CD14-positive monocyte (primary cell): ENCODE data around the gene PHLDA1. TPM values are rescaled to one million over a fixed set of nuclear protein-coding genes. Genes with fewer than 3 reads are reported as not detected.

Experiments
- DNase-seq, 3 donors: peaks; one replicate each; pipeline ENCODE4 v3.0.0-alpha.2; 2011 to 2022
- H2AFZ ChIP-seq: 2 replicates; pipeline ENCODE4 v1.6.0; 2012; ENCODE audit warnings: mild to moderate bottlenecking, low read depth, low read length, inconsistent platforms; ENCODE audit not compliant: insufficient read depth, poor library complexity, severe bottlenecking
- H3K27ac ChIP-seq, 2 donors: 1 replicate in 1 of 2; 2 replicates in 1 of 2; pipeline ENCODE4 v1.5.1; 2012 to 2013; ENCODE audit warnings: low read length in 2 of 2, control low read depth in 1 of 2, inconsistent platforms in 1 of 2, low read depth in 1 of 2, mild to moderate bottlenecking in 1 of 2
- H3K27me3 ChIP-seq, 2 donors: one replicate each; pipeline versions ENCODE4 v1.6.0 to v1.6.1; 2011 to 2013; ENCODE audit warnings: low read length in 2 of 2; ENCODE audit not compliant: control insufficient read depth in 2 of 2, insufficient read depth in 2 of 2
- H3K36me3 ChIP-seq, 2 donors: replicated peaks in 1 of 2; 1 replicate in 1 of 2; 2 replicates in 1 of 2; pipeline versions ENCODE4 v1.5.1 to v1.6.1; 2012 to 2013; ENCODE audit warnings: low read length in 2 of 2, control low read depth in 1 of 2, inconsistent platforms in 1 of 2, mild to moderate bottlenecking in 1 of 2; ENCODE audit not compliant: insufficient read depth in 2 of 2, control insufficient read depth in 1 of 2
- H3K4me1 ChIP-seq, 2 donors: 1 replicate in 1 of 2; 2 replicates in 1 of 2; pipeline versions ENCODE4 v1.5.1 to v1.6.1; 2012 to 2013; ENCODE audit warnings: low read length in 2 of 2, control low read depth in 1 of 2, inconsistent platforms in 1 of 2, mild to moderate bottlenecking in 1 of 2, moderate library complexity in 1 of 2; ENCODE audit not compliant: insufficient read depth in 2 of 2, control insufficient read depth in 1 of 2
- H3K4me2 ChIP-seq: replicated peaks from 2 replicates; pipeline ENCODE3; 2012; ENCODE audit warnings: low read length, moderate library complexity, mild to moderate bottlenecking; ENCODE audit not compliant: poor library complexity, severe bottlenecking; ENCODE audit errors: extremely low read depth
- H3K4me3 ChIP-seq, 3 experiments: fragments of 200-600 bp in 1 of 3; sonication (generic) in 1 of 3; replicated peaks in 1 of 3; 1 replicate in 2 of 3; 2 replicates in 1 of 3; pipeline ENCODE4 v1.5.1; 2011 to 2013; ENCODE audit warnings: low read length in 3 of 3, mild to moderate bottlenecking in 3 of 3, control low read depth in 2 of 3, low read depth in 2 of 3, inconsistent platforms in 1 of 3, moderate library complexity in 1 of 3
- H3K79me2 ChIP-seq: 2 replicates; pipeline ENCODE4 v1.6.0; 2012; ENCODE audit warnings: mild to moderate bottlenecking, control low read depth, inconsistent platforms, low read length, moderate library complexity; ENCODE audit not compliant: insufficient read depth
- H3K9ac ChIP-seq: 2 replicates; pipeline ENCODE4 v1.6.0; 2017; ENCODE audit warnings: low read length, mild to moderate bottlenecking; ENCODE audit not compliant: insufficient read depth, poor library complexity, severe bottlenecking
- H3K9me3 ChIP-seq, 2 donors: replicated peaks in 1 of 2; 1 replicate in 1 of 2; 2 replicates in 1 of 2; pipeline versions ENCODE4 v1.5.1 to v1.6.1; 2012 to 2013; ENCODE audit warnings: low read length in 2 of 2, control low read depth in 1 of 2; ENCODE audit not compliant: control insufficient read depth in 1 of 2, insufficient read depth in 1 of 2
- H4K20me1 ChIP-seq: 2 replicates; pipeline ENCODE4 v1.6.0; 2012; ENCODE audit warnings: mild to moderate bottlenecking, low read length, control low read depth, moderate library complexity; ENCODE audit not compliant: insufficient read depth
- H3K27ac Mint-ChIP-seq, 7 donors: one replicate each; pipeline ENCODE4 v1.8.0; 2020; ENCODE audit warnings: mild to moderate bottlenecking in 7 of 7, mixed read lengths in 7 of 7, moderate library complexity in 6 of 7, inconsistent platforms in 2 of 7
- H3K27me3 Mint-ChIP-seq, 3 donors: one replicate each; pipeline ENCODE4 v1.8.0; 2021 to 2022; ENCODE audit warnings: low read depth in 3 of 3, mild to moderate bottlenecking in 3 of 3, mixed read lengths in 3 of 3, moderate library complexity in 3 of 3, inconsistent platforms in 1 of 3
- H3K36me3 Mint-ChIP-seq, 2 donors: one replicate each; pipeline ENCODE4 v1.8.0; 2020; ENCODE audit warnings: mixed read lengths in 2 of 2, inconsistent platforms in 1 of 2, mild to moderate bottlenecking in 1 of 2
- H3K4me1 Mint-ChIP-seq: one replicate; pipeline ENCODE4 v1.8.0; 2020; ENCODE audit warnings: mild to moderate bottlenecking, mixed read lengths
- H3K4me3 Mint-ChIP-seq, 2 donors: one replicate each; pipeline ENCODE4 v1.8.0; 2020; ENCODE audit warnings: mild to moderate bottlenecking in 2 of 2, mixed read lengths in 2 of 2, moderate library complexity in 1 of 2
- H3K9me3 Mint-ChIP-seq, 7 donors: one replicate each; pipeline ENCODE4 v1.8.0; 2020 to 2022; ENCODE audit warnings: mixed read lengths in 7 of 7, mild to moderate bottlenecking in 6 of 7, moderate library complexity in 6 of 7, inconsistent platforms in 2 of 7
- WGBS: methylation state at CpG from one replicate; pipeline ENCODE4 v1.1.5; 2013; ENCODE audit warnings: missing lambda C conversion rate; ENCODE audit not compliant: insufficient coverage; 5-methylcytosine and 5-hydroxymethylcytosine counted together
- intact Hi-C, 2 donors: fragments of 100-400 bp; cut with micrococcal nuclease; formaldehyde crosslinking; loops; one replicate each; pipeline versions ENCODE4 v1.15.0 to v1.15.1; 2023
- polyA plus RNA-seq, 3 donors: library from polyadenylated mRNA; depleted of rRNA in 1 of 3; unstranded in 2 of 3; stranded (reverse) in 1 of 3; fragments of 300-500 nt in 2 of 3; fragments of >200 nt in 1 of 3; fragmentation: Illumina TruSeq in 2 of 3; gene quantifications; 1 replicate in 2 of 3; 2 replicates in 1 of 3; pipeline ENCODE4 v1.2.3, GENCODE V29; 2012 to 2021
- TF ChIP-seq, protein P1 (sequence below): fragments of 200-600 bp; IDR thresholded peaks from one replicate; pipeline ENCODE4 v1.8.0; 2022; ENCODE audit warnings: antibody characterized with exemption, mild to moderate bottlenecking

Gene PHLDA1
- polyA plus RNA-seq, 3 donors = 1.1 to 5.8 (median 1.6) TPM

DNA sequence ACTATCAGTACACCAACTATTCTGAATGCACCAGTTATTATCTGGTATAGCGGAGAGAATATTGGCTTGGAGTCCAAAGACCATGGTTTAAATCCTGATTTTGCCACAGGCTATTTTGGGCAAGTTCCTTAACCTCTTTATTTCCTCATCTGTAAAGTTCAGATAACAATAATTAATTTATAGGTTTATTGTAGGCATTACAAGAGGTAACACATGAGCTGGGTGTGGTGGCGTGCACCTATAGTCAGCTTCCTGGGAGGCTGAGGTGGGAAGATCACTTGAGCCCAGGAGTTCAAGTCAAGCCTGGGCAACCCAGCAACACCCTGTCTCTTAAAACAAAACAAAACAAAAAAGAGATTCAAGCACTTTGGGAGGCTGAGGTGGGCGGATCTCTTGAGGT is 23.1 kb downstream of the PHLDA1 start:
- H3K4me1 Mint-ChIP-seq = no peaks in the 10 kb centered on the region
- no peak overlapping the region for H3K27ac Mint-ChIP-seq
- H3K9me3 Mint-ChIP-seq = peaks cover 0 to 5% (median 0%) of the 10 kb centered on the region in 7 donors
- H3K79me2 ChIP-seq = no peaks in the 10 kb centered on the region
- no peaks in the 10 kb centered on the region for H3K9me3 ChIP-seq
- no peaks in the 10 kb centered on the region for H4K20me1 ChIP-seq
- no peak overlapping the region for H3K4me3 Mint-ChIP-seq
- H3K9ac ChIP-seq = no peak overlapping the region
- 100% methylated on average over 1 of the region's 3 CpGs for WGBS
- no peak overlapping the region for H3K4me2 ChIP-seq
- peaks cover 0 to 2% (median 0%) of the 10 kb centered on the region in 3 donors for H3K27me3 Mint-ChIP-seq
- no peaks in the 10 kb centered on the region for H3K4me1 ChIP-seq
- no peaks in the 10 kb centered on the region for H3K27me3 ChIP-seq
- H2AFZ ChIP-seq = no peak overlapping the region
- no peak overlapping the region for H3K27ac ChIP-seq
- TF ChIP-seq, protein P1, sequence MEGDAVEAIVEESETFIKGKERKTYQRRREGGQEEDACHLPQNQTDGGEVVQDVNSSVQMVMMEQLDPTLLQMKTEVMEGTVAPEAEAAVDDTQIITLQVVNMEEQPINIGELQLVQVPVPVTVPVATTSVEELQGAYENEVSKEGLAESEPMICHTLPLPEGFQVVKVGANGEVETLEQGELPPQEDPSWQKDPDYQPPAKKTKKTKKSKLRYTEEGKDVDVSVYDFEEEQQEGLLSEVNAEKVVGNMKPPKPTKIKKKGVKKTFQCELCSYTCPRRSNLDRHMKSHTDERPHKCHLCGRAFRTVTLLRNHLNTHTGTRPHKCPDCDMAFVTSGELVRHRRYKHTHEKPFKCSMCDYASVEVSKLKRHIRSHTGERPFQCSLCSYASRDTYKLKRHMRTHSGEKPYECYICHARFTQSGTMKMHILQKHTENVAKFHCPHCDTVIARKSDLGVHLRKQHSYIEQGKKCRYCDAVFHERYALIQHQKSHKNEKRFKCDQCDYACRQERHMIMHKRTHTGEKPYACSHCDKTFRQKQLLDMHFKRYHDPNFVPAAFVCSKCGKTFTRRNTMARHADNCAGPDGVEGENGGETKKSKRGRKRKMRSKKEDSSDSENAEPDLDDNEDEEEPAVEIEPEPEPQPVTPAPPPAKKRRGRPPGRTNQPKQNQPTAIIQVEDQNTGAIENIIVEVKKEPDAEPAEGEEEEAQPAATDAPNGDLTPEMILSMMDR = no peak
- H3K4me3 ChIP-seq = no peak overlapping the region
- DNase-seq = no peak
- no peaks in the 10 kb centered on the region for H3K36me3 Mint-ChIP-seq
- intact Hi-C loops = no loop called here
- H3K36me3 ChIP-seq = no peaks in the 10 kb centered on the region

DNA sequence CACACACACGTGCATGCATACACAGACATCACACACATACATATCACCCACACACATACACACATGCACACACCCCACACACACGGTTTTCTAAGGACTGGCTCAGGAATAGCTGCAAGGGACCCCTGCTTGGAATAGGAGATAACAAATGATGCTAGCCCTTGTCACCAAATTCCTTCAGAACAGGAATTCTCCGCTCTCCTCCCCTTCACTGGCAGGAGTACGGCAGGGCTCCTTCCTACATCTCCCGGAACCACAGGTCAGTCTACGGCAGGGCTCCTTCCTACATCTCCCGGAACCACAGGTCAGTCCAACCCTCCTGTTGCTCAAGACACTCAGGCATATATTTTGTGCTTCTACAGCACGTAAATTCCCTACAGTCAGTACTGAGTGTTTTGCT is 23.9 kb downstream of the PHLDA1 start:
- WGBS = 96% methylated on average over 8 of the region's 8 CpGs
- no peaks in the 10 kb centered on the region for H3K79me2 ChIP-seq
- no peak overlapping the region for H3K9ac ChIP-seq
- Mint-ChIP-seq H3K9me3 (peaks cover 0 to 5% (median 0%) of the 10 kb centered on the region in 7 donors), H3K4me1 (no peaks in the 10 kb centered on the region), H3K27me3 (peaks cover 0 to 2% (median 0%) of the 10 kb centered on the region in 3 donors), H3K4me3 (no peak overlapping the region), H3K27ac (peak overlapping the region in 1 of 7 donors; percentile 10), H3K36me3 (no peaks in the 10 kb centered on the region)
- TF ChIP-seq, protein P1 = no peak
- no peak overlapping the region for H3K4me3 ChIP-seq
- no peaks in the 10 kb centered on the region for H3K9me3 ChIP-seq
- H3K4me1 ChIP-seq = no peaks in the 10 kb centered on the region
- intact Hi-C loops = no loop called here
- DNase-seq = no peak
- no peaks in the 10 kb centered on the region for H3K36me3 ChIP-seq
- no peaks in the 10 kb centered on the region for H3K27me3 ChIP-seq
- no peak overlapping the region for H3K4me2 ChIP-seq
- H3K27ac ChIP-seq = no peak overlapping the region
- H2AFZ ChIP-seq = no peak overlapping the region
- no peaks in the 10 kb centered on the region for H4K20me1 ChIP-seq
